ENCODE data around the gene NAGLU.
"Not testable (repeated sequence)": the region's sequence is repeated elsewhere in the genome, so short reads cannot be mapped to it uniquely, and the experiment has no call there.

Gene NAGLU

GRCh38 chr17:42548993-42549755, 13.1 kb downstream of the NAGLU start:
- TF ChIP-seq SIN3A (IDR thresholded peaks at IDR 0.05; ENCODE audit: borderline replicate concordance, insufficient read depth, low read length) (no peak), TAF1 (IDR thresholded peaks at IDR 0.05; ENCODE audit: borderline replicate concordance, insufficient read depth, low read length) (no peak), POLR2AphosphoS5 (IDR thresholded peaks at IDR 0.05; ENCODE audit: low read depth, low read length) (no peak), FOXP2 (optimal IDR thresholded peaks at IDR 0.05; ENCODE audit: borderline replicate concordance, extremely low read depth, extremely low read length, insufficient read depth) (no peak)
- TF ChIP-seq, protein P1, sequence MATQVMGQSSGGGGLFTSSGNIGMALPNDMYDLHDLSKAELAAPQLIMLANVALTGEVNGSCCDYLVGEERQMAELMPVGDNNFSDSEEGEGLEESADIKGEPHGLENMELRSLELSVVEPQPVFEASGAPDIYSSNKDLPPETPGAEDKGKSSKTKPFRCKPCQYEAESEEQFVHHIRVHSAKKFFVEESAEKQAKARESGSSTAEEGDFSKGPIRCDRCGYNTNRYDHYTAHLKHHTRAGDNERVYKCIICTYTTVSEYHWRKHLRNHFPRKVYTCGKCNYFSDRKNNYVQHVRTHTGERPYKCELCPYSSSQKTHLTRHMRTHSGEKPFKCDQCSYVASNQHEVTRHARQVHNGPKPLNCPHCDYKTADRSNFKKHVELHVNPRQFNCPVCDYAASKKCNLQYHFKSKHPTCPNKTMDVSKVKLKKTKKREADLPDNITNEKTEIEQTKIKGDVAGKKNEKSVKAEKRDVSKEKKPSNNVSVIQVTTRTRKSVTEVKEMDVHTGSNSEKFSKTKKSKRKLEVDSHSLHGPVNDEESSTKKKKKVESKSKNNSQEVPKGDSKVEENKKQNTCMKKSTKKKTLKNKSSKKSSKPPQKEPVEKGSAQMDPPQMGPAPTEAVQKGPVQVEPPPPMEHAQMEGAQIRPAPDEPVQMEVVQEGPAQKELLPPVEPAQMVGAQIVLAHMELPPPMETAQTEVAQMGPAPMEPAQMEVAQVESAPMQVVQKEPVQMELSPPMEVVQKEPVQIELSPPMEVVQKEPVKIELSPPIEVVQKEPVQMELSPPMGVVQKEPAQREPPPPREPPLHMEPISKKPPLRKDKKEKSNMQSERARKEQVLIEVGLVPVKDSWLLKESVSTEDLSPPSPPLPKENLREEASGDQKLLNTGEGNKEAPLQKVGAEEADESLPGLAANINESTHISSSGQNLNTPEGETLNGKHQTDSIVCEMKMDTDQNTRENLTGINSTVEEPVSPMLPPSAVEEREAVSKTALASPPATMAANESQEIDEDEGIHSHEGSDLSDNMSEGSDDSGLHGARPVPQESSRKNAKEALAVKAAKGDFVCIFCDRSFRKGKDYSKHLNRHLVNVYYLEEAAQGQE (IDR thresholded peaks at IDR 0.05; ENCODE audit: insufficient read depth in 1 of 2, low read depth in 2 of 2, low read length in 2 of 2), result no peak

DNA sequence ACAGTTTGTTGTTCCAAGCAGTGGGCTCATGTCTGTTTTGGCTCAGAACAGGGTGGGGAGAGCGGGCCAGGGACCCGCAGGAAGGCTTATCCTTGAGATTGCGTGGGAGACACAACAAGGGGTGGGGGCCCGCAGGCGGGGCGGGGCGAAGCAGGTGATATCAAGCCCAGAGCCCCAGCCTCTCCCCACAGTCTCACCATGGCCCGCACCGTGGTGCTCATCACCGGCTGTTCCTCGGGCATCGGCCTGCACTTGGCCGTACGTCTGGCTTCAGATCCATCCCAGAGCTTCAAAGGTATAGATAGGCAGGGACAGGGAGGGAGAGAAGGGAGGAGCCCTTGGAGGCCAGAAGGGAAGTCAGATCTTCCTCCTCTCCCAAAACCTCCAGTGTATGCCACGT, 16.7 kb downstream of the NAGLU start, which contains the start of gene HSD17B1:
Gene HSD17B1 (plus strand): TSS at position 188 of the 400 bp plus-strand sequence. CDS start 11 bp downstream, at position 199.
- TF ChIP-seq SIN3A, TAF1 (IDR thresholded peaks at IDR 0.05; ENCODE audit: borderline replicate concordance, insufficient read depth, low read length): not testable (repeated sequence)
- TF ChIP-seq, protein P1 (IDR thresholded peaks at IDR 0.05; ENCODE audit: insufficient read depth in 1 of 2, low read depth in 2 of 2, low read length in 2 of 2), result not testable (repeated sequence)

- TF ChIP-seq FOXP2 (optimal IDR thresholded peaks at IDR 0.05; ENCODE audit: borderline replicate concordance, extremely low read depth, extremely low read length, insufficient read depth) (no peak), TAF1 (IDR thresholded peaks at IDR 0.05; ENCODE audit: borderline replicate concordance, insufficient read depth, low read length) (no peak), POLR2AphosphoS5 (IDR thresholded peaks at IDR 0.05; ENCODE audit: low read depth, low read length) (no peak), SIN3A (IDR thresholded peaks at IDR 0.05; ENCODE audit: borderline replicate concordance, insufficient read depth, low read length) (no peak)
- TF ChIP-seq, protein P1 (IDR thresholded peaks at IDR 0.05; ENCODE audit: insufficient read depth in 1 of 2, low read depth in 2 of 2, low read length in 2 of 2), result no peak
Measured at GRCh38 chr17:42553161-42553818, 17.2 kb downstream of the NAGLU start.

- TF ChIP-seq SIN3A (IDR thresholded peaks at IDR 0.05; ENCODE audit: borderline replicate concordance, insufficient read depth, low read length) (no peak), POLR2AphosphoS5 (IDR thresholded peaks at IDR 0.05; ENCODE audit: low read depth, low read length) (no peak), TAF1 (IDR thresholded peaks at IDR 0.05; ENCODE audit: borderline replicate concordance, insufficient read depth, low read length) (no peak), FOXP2 (optimal IDR thresholded peaks at IDR 0.05; ENCODE audit: borderline replicate concordance, extremely low read depth, extremely low read length, insufficient read depth) (no peak)
- TF ChIP-seq, protein P1 (IDR thresholded peaks at IDR 0.05; ENCODE audit: insufficient read depth in 1 of 2, low read depth in 2 of 2, low read length in 2 of 2), result no peak
Measured at GRCh38 chr17:42553866-42554249, 17.8 kb downstream of the NAGLU start.

Data from PFSK-1 (cell line).